Esophagus (tissue), 2 donors: ENCODE measurements around the gene KCNQ5. TPM values are rescaled to one million over a fixed set of nuclear protein-coding genes. Genes with fewer than 3 reads are reported as not detected.

Experiments
- H3K27ac ChIP-seq, 2 donors: one replicate each; pipeline ENCODE4 v1.5.1; 2013; ENCODE audit warnings: low read depth in 2 of 2, mild to moderate bottlenecking in 2 of 2, inconsistent platforms in 1 of 2, low read length in 1 of 2, moderate library complexity in 1 of 2
- H3K27me3 ChIP-seq, 2 donors: one replicate each; pipeline ENCODE4 v1.6.1; 2013; ENCODE audit warnings: low read length in 2 of 2, control low read depth in 1 of 2, mild to moderate bottlenecking in 1 of 2; ENCODE audit not compliant: insufficient read depth in 2 of 2, control insufficient read depth in 1 of 2
- H3K36me3 ChIP-seq, 2 donors: one replicate each; pipeline ENCODE4 v1.6.1; 2013; ENCODE audit warnings: low read length in 1 of 2; ENCODE audit not compliant: control insufficient read depth in 2 of 2, insufficient read depth in 2 of 2
- H3K4me1 ChIP-seq, 2 donors: one replicate each; pipeline ENCODE4 v1.6.1; 2013; ENCODE audit warnings: low read length in 1 of 2; ENCODE audit not compliant: control insufficient read depth in 2 of 2, insufficient read depth in 2 of 2
- H3K4me3 ChIP-seq, 2 donors: one replicate each; pipeline ENCODE4 v1.5.1; 2013; ENCODE audit warnings: low read length in 2 of 2, mild to moderate bottlenecking in 2 of 2, low read depth in 1 of 2, moderate library complexity in 1 of 2
- H3K9me3 ChIP-seq, 2 donors: one replicate each; pipeline ENCODE4 v1.6.1; 2013; ENCODE audit warnings: mild to moderate bottlenecking in 2 of 2, low read depth in 1 of 2, low read length in 1 of 2, moderate library complexity in 1 of 2; ENCODE audit not compliant: control insufficient read depth in 2 of 2, insufficient read depth in 1 of 2
- WGBS, 2 donors: extraction: QIAGEN DNeasy Blood & Tissue Kit; methylation state at CpG; one replicate each; pipeline ENCODE4 v1.1.7; 2013; 5-methylcytosine and 5-hydroxymethylcytosine counted together
- polyA plus RNA-seq, 2 donors: library from polyadenylated mRNA; stranded (reverse); fragments of 200-250 nt; gene quantifications; one replicate each; pipeline ENCODE4 v1.2.3, GENCODE V29; 2013
- donor health status: healthy with polysubstance abuse.
- donor health status: Bipolar disorder and iron deficiency.

Gene KCNQ5
- polyA plus RNA-seq, 2 donors = 0.18 to 0.22 TPM

DNA sequence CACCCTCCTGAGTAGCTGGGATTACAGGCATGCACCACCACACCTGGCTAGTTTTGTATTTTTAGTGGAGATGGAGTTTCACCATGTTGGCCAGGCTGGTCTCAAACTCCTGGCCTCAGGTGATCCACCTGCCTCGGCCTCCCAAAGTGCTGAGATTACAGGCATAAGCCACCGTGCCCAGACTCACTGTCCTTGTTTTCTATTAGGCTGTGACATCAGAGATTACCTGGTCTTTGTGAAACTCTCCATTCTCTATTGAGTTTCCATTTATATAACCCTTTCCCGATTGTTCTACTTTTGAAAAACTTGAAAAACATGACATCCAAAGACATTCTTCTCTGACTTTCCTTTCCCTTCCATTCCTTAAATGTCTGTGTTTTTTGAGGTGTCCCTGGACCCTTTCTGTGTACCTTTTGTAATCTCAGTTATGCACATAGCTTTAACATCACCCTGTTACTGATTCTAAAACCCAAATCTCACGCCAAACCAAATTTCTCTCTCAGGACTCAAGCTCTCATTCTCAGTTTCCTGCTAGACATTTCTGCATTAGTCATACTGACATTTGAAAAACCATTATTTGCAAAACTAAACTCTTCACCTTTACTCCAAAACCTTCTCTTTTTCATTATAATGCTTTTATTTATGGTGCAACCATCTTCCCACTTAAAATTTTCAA, 466.4 kb downstream of the KCNQ5 start:
- H3K9me3 ChIP-seq = no peaks in the 10 kb centered on the region
- H3K36me3 ChIP-seq = no peaks in the 10 kb centered on the region
- WGBS, 2 donors = 79% methylated on average over 4 of the region's 4 CpGs
- no peaks in the 10 kb centered on the region for H3K27me3 ChIP-seq
- H3K4me3 ChIP-seq = no peak overlapping the region
- H3K27ac ChIP-seq = no peak overlapping the region
- no peaks in the 10 kb centered on the region for H3K4me1 ChIP-seq

DNA sequence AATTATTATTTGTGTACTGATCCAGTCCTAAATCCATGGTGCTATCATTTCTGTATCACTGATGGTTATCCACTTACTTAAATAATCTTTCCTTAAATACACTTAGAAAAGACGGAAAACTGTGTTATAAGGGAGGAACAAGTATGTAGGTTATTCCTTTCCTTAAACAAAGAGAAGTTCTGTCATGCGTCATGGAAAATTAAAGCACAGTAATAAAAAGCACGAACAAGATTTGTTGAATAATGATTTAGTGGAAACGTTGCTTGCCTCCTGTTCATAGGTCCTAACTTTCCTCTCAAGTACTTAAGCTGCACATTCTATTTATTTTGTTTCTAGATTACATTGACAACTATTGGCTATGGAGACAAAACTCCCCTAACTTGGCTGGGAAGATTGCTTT, 483.1 kb downstream of the KCNQ5 start:
- Histone ChIP-seq H3K27me3 (no peaks in the 10 kb centered on the region), H3K4me3 (no peak overlapping the region), H3K27ac (no peak overlapping the region), H3K4me1 (no peaks in the 10 kb centered on the region), H3K36me3 (no peaks in the 10 kb centered on the region), H3K9me3 (no peaks in the 10 kb centered on the region)
- WGBS, 2 donors = 49 to 57% methylated on average over 4 of the region's 4 CpGs

DNA sequence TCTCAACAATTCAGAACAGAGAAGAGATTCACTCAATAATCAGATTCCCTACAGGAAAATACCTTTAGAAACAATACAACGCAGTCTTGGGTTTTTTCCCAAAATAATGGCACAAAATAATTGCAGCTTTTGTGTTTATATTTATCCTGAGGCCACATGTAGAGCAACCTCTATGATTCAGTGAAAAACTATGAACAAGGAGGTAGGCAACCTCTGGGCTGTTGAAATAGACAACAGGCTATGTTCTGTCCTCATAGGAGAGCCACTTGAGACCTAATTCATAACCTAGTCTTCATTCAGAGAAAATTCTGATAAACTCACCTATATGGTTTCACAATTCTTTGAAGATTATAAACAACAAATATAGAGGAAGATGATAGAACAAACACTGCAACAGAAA, 485.2 kb downstream of the KCNQ5 start:
- WGBS, 2 donors = 68 to 80% methylated on average over 1 of the region's 1 CpG

DNA sequence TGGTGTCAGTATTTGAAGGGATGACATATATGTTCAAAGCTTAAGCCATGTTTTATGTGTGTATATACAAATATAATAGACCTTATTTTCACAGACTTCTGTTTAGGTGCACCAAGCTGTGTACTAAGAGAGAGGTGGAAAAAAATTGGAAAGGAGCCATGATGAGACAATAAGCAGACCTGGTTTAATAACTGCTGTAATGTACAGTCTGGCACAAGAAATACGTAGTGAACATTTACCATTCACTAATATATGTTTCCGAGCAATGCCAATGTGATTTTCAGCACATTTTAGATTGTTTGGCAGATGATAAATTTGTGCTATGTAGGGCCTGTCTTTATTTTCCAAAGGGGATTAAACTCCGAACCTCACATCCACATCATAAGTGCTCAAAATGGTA, 487.1 kb downstream of the KCNQ5 start:
- no peaks in the 10 kb centered on the region for H3K4me1 ChIP-seq
- no peaks in the 10 kb centered on the region for H3K27me3 ChIP-seq
- no peaks in the 10 kb centered on the region for H3K9me3 ChIP-seq
- no peak overlapping the region for H3K27ac ChIP-seq
- no peaks in the 10 kb centered on the region for H3K36me3 ChIP-seq
- WGBS, 2 donors = 91 to 97% methylated on average over 3 of the region's 3 CpGs
- H3K4me3 ChIP-seq = no peak overlapping the region

More for the DNA sequence above, 485.2 kb downstream of the KCNQ5 start:
- Histone ChIP-seq H3K4me1 (no peaks in the 10 kb centered on the region), H3K27ac (no peak overlapping the region), H3K27me3 (no peaks in the 10 kb centered on the region), H3K36me3 (no peaks in the 10 kb centered on the region), H3K4me3 (no peak overlapping the region), H3K9me3 (no peaks in the 10 kb centered on the region)

DNA sequence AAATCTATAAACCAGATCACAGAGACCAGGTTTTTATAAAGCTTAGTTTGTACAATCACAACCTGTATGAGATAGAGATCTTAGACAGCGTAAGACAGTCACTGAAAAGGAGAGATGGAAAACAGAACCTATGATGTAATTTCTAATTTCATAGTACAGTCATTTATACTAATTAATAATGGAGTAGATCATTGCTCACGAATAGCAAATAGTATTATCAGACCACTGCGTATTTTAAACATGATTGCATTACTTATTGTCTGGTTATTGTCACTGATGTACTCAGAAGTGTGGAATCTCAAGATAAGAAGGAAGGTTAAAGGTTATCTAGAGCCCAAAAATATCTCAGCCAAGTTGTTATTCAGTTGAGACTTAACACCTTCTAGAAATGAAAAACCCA, 487.8 kb downstream of the KCNQ5 start:
- no peaks in the 10 kb centered on the region for H3K4me1 ChIP-seq
- H3K36me3 ChIP-seq = no peaks in the 10 kb centered on the region
- H3K9me3 ChIP-seq = no peaks in the 10 kb centered on the region
- no peaks in the 10 kb centered on the region for H3K27me3 ChIP-seq
- no peak overlapping the region for H3K4me3 ChIP-seq
- H3K27ac ChIP-seq = no peak overlapping the region
- 43% methylated on average over 3 of the region's 3 CpGs for WGBS, 2 donors

DNA sequence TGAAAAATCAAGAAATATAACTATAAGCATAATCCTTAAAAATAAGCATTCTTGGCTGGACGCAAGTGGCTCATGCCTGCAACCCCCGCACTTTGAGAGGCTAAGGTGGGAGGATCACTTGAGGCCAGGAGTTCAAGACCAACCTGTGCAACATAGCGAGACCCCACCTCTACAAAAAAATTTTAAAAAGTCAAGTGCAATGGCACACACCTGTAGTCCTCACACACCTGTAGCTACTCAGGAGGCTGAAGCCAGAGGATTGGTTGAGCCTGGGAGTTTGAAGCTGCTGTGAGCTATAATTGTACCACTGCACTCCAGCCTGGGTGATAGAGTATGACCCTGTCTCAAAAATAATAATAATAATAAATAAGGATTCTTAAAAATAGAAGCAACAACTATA, 494.5 kb downstream of the KCNQ5 start:
- no peaks in the 10 kb centered on the region for H3K4me1 ChIP-seq
- H3K4me3 ChIP-seq = no peak overlapping the region
- no peaks in the 10 kb centered on the region for H3K9me3 ChIP-seq
- no peaks in the 10 kb centered on the region for H3K36me3 ChIP-seq
- WGBS, 2 donors = 95 to 99% methylated on average over 3 of the region's 3 CpGs
- no peak overlapping the region for H3K27ac ChIP-seq
- peaks cover 0 to 3% of the 10 kb centered on the region in 2 donors for H3K27me3 ChIP-seq

DNA sequence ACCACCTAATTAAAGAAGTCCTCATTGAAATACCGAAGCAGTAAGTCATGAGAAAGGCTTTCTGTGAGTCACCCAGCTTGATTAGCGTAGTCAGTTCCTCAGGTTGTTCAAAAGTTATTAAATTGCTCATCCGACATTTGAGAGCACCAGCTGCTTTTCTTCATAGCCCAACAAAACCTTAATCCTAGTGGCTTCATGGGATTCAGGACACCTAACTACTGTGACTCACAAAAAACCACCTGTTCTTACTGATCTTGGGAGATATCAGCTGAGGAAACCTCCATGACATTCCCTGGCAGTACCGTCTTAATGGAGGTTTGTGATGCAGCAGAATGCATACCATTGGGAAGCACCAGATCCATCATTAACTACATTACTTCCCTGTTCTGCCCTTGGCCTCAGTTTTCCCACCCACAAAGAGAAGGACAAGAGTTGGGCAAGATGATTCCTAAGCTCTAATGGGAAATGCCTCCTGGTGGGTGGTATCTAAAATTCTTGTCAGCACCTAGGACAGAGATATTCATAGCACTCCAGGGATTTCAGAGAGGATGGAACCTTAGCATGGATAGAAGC, 499.6 kb downstream of the KCNQ5 start:
- no peak overlapping the region for H3K4me3 ChIP-seq
- H3K27ac ChIP-seq = no peak overlapping the region
- H3K4me1 ChIP-seq = no peaks in the 10 kb centered on the region
- H3K36me3 ChIP-seq = no peaks in the 10 kb centered on the region
- H3K27me3 ChIP-seq = peaks cover 0 to 7% of the 10 kb centered on the region in 2 donors
- WGBS, 2 donors = 86 to 92% methylated on average over 4 of the region's 4 CpGs
- H3K9me3 ChIP-seq = no peaks in the 10 kb centered on the region

DNA sequence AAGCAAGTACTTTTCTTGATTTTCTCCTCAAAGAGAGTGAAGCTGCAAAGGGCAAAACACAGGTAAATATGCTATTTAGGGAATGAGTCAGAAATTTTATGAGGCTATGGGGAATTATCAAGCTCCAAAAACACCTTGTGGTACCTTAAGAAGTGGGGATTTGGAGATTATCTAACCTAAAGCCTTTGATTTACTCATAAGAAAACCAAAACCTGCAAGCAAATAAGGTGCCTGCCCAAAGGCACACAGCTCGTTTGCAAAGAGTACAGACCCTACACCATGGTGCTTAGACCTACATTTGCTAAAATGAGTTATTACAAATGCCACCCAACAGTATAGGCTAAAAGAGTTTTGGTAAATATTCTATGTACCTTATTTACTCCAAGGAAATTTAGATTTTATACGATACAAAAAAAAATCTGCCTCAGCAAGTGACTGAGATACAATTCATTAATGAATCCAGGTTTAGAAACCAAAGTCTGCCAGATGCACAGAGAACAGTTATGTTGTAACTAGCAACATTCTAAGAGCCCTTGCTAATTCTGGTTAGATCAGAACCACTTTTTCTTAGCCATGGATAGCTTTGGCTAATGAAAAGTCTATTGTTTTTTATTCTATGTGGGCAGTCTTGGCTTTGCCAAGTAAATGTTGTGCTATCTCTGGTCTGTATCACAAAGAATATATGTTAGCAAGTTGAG, 501.9 kb downstream of the KCNQ5 start:
- H3K4me3 ChIP-seq = no peak overlapping the region
- no peaks in the 10 kb centered on the region for H3K4me1 ChIP-seq
- no peaks in the 10 kb centered on the region for H3K36me3 ChIP-seq
- 77 to 85% methylated on average over 2 of the region's 2 CpGs for WGBS, 2 donors
- H3K27ac ChIP-seq = no peak overlapping the region
- H3K27me3 ChIP-seq = peaks cover 0 to 4% of the 10 kb centered on the region in 2 donors
- no peaks in the 10 kb centered on the region for H3K9me3 ChIP-seq

DNA sequence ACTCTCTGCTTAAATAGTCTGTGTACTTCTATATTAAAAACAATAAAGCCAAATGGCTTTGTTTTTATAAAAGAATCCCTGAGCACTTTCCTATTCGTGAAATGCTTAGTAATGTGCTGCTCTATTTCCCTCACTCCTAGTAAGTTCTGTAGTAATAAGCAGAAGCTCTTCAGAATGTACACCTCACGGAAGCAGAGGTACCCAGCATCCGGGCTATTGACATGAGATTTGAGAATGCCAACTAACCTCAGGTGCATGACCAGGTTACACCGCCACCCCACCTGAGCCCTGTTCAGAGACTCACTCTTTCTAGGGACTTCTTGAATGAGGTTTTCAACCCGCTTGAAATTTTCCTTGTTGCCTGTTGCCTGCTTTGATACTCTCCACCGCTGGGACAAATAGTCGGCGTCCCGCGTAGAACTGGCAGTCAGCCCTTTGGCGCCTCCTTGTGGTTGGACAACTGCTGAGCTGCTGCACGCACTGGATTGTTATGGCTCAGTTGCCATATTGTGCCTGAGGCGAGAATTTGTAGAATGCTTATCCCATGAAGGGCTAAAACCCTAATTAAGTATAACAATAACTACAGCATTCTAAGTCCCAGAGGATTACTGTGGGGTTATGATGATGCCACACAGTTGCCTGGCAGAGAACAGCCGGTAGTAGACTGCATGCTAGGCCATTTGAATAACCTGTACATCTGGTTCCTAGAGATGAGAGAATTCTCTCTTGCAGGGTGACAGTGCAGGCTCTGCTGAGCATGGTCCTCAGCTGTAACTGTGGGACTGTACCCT, 508.0 kb downstream of the KCNQ5 start:
- WGBS, 2 donors = 18% methylated on average over 14 of the region's 14 CpGs
- no peak overlapping the region for H3K4me3 ChIP-seq

More for the DNA sequence above, 508.0 kb downstream of the KCNQ5 start:
- no peaks in the 10 kb centered on the region for H3K4me1 ChIP-seq
- no peaks in the 10 kb centered on the region for H3K36me3 ChIP-seq
- peaks cover 2 to 4% of the 10 kb centered on the region in 2 donors for H3K9me3 ChIP-seq
- peaks cover 0 to 4% of the 10 kb centered on the region in 2 donors for H3K27me3 ChIP-seq
- no peak overlapping the region for H3K27ac ChIP-seq
